CD4-positive, alpha-beta T cell treated with Interleukin-2 at 100 ng/mL for 4 hours (primary cell): Measurements from ENCODE around the gene VAMP7.
"Not testable (repeated sequence)": the region's sequence is repeated elsewhere in the genome, so short reads cannot be mapped to it uniquely, and the experiment has no call there.

Experiments used
- DNase-seq: peaks from one replicate; pipeline ENCODE4 v3.0.0-alpha.2; 2020; ENCODE audit warnings: low spot score

The VAMP7 gene

GRCh38 chrX:155881158-155881993 is at the start of gene VAMP7:
TSS of gene VAMP7 (plus strand) at chrX:155881345. CDS start at chrX:155889467, 8,122 bp downstream.
- DNase-seq = peak; percentile 77

GRCh38 chrX:155841232-155841631 is 39.9 kb upstream of the VAMP7 start:
- DNase-seq = no peak

- not testable (repeated sequence) for DNase-seq
Observed at GRCh38 chrX:155851786-155852185, 29.4 kb upstream of the VAMP7 start.

- DNase-seq = no peak
Observed at GRCh38 chrX:155857561-155857960, 23.6 kb upstream of the VAMP7 start.

GRCh38 chrX:155864655-155865054 is 16.5 kb upstream of the VAMP7 start:
- no peak for DNase-seq

GRCh38 chrX:155865193-155865592 is 16.0 kb upstream of the VAMP7 start:
- no peak for DNase-seq

GRCh38 chrX:155867821-155868220 is 13.3 kb upstream of the VAMP7 start:
- DNase-seq = no peak

GRCh38 chrX:155870958-155871357 is 10.2 kb upstream of the VAMP7 start:
- no peak for DNase-seq

- no peak for DNase-seq
Observed at GRCh38 chrX:155871934-155872333, 9.2 kb upstream of the VAMP7 start.

GRCh38 chrX:155873188-155873587 is 8.0 kb upstream of the VAMP7 start:
- DNase-seq = no peak

- no peak for DNase-seq
Observed at GRCh38 chrX:155874571-155875244, 6.4 kb upstream of the VAMP7 start.

- DNase-seq = no peak
Observed at GRCh38 chrX:155876704-155877103, 4.4 kb upstream of the VAMP7 start.

GRCh38 chrX:155877288-155877687 is 3.9 kb upstream of the VAMP7 start:
- no peak for DNase-seq

GRCh38 chrX:155880586-155881157 is 473 bp upstream of the VAMP7 start:
- no peak for DNase-seq

- DNase-seq = no peak
Observed at GRCh38 chrX:155886409-155886808, 5.3 kb downstream of the VAMP7 start.

- DNase-seq = peak; percentile 1
Observed at GRCh38 chrX:155888139-155888538, 7.0 kb downstream of the VAMP7 start.

GRCh38 chrX:155889328-155889727 is 8.2 kb downstream of the VAMP7 start:
- DNase-seq = no peak

GRCh38 chrX:155891446-155892210 is 10.5 kb downstream of the VAMP7 start:
- DNase-seq = no peak

- no peak for DNase-seq
Observed at GRCh38 chrX:155893521-155893920, 12.4 kb downstream of the VAMP7 start.

- DNase-seq = no peak
Observed at GRCh38 chrX:155896512-155896911, 15.4 kb downstream of the VAMP7 start.

- DNase-seq = no peak
Observed at GRCh38 chrX:155899366-155899765, 18.2 kb downstream of the VAMP7 start.

- no peak for DNase-seq
Observed at GRCh38 chrX:155900765-155901164, 19.6 kb downstream of the VAMP7 start.
